ENCODE measurements around the gene TMEM98.

Gene TMEM98

DNA sequence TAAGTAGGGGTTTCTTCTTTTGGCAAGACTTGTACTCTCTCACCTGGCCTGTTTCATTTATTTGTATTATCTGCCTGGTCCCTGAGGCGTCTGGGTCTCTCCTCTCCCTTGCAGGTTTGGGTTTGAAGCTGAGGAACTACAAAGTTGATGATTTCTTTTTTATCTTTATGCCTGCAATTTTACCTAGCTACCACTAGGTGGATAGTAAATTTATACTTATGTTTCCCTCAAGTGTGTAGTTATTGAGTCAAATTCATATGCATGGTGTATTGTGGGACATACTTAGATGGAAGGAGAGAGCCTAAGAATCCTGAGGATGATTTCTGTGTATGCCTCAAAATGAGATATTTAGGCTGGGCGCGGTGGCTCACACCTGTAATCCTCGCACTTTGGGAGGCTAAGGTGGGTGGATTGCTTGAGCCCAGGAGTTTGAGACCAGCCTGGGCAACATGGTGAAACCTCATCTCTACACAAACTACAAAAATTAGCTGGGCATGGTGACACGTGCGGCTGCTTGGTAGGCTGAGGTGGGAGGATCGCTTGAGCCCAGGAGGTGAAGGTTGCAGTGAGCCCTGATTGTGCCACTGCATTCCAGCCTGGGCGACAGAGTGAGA, 13.6 kb downstream of the TMEM98 start:
- H2AFZ ChIP-seq (ENCODE audit: low read length): no peak overlapping the region
- H3K79me2 ChIP-seq (ENCODE audit: insufficient read depth, low read length): no peaks in the 10 kb centered on the region
- H3K4me3 ChIP-seq (ENCODE audit: low read length, poor library complexity, severe bottlenecking): no peak overlapping the region
- no peaks in the 10 kb centered on the region for H3K27me3 ChIP-seq (ENCODE audit: insufficient read depth, low read length, poor library complexity, severe bottlenecking)
- 0 out of 2 replicates have a peak, but pooled peaks cover 4% of the 10 kb centered on the region for H3K9me3 ChIP-seq (ENCODE audit: insufficient read depth, low read depth, low read length)
- no peaks in the 10 kb centered on the region for H4K20me1 ChIP-seq (ENCODE audit: insufficient read depth, low read length, poor library complexity, severe bottlenecking)
- peak; percentile 36 for TF ChIP-seq CTCF (conservative IDR thresholded peaks at IDR 0.05; ENCODE audit: low read length)
- TF ChIP-seq EZH2phosphoT487 (IDR thresholded peaks at IDR 0.05; ENCODE audit: borderline replicate concordance): no peak
- no peaks in the 10 kb centered on the region for H3K9me2 ChIP-seq (replicated peaks; ENCODE audit: low read depth, low read length)
- H3K9ac ChIP-seq (ENCODE audit: low read depth, low read length, poor library complexity, severe bottlenecking): no peak overlapping the region
- H3K4me1 ChIP-seq (ENCODE audit: insufficient read depth, low read length, poor library complexity, severe bottlenecking): no peaks in the 10 kb centered on the region
- no peaks in the 10 kb centered on the region for H3F3A ChIP-seq (ENCODE audit: low read depth)
- H3K4me2 ChIP-seq (ENCODE audit: low read depth, low read length, poor library complexity, severe bottlenecking): no peak overlapping the region
- no peaks in the 10 kb centered on the region for H3K36me3 ChIP-seq (ENCODE audit: insufficient read depth, low read length)

- Histone ChIP-seq H4K20me1 (ENCODE audit: insufficient read depth, low read length, poor library complexity, severe bottlenecking) (no peaks in the 10 kb centered on the region), H3K36me3 (ENCODE audit: insufficient read depth, low read length) (no peaks in the 10 kb centered on the region), H3K79me2 (ENCODE audit: insufficient read depth, low read length) (no peaks in the 10 kb centered on the region), H3K9me3 (ENCODE audit: insufficient read depth, low read depth, low read length) (0 out of 2 replicates have a peak, but pooled peaks cover 4% of the 10 kb centered on the region), H3K4me3 (ENCODE audit: low read length, poor library complexity, severe bottlenecking) (no peak overlapping the region), H3K27me3 (ENCODE audit: insufficient read depth, low read length, poor library complexity, severe bottlenecking) (no peaks in the 10 kb centered on the region), H3K4me1 (ENCODE audit: insufficient read depth, low read length, poor library complexity, severe bottlenecking) (no peaks in the 10 kb centered on the region), H2AFZ (ENCODE audit: low read length) (no peak overlapping the region), H3F3A (ENCODE audit: low read depth) (no peaks in the 10 kb centered on the region), H3K9me2 (replicated peaks; ENCODE audit: low read depth, low read length) (no peaks in the 10 kb centered on the region), H3K4me2 (ENCODE audit: low read depth, low read length, poor library complexity, severe bottlenecking) (no peak overlapping the region), H3K9ac (ENCODE audit: low read depth, low read length, poor library complexity, severe bottlenecking) (no peak overlapping the region)
- no peak for TF ChIP-seq EZH2phosphoT487 (IDR thresholded peaks at IDR 0.05; ENCODE audit: borderline replicate concordance)
These were observed 15.3 kb downstream of the TMEM98 start for GRCh38 chr17:32943206-32943605.

GRCh38 chr17:32943647-32944191, 15.8 kb downstream of the TMEM98 start:
- H3K27me3 ChIP-seq (ENCODE audit: insufficient read depth, low read length, poor library complexity, severe bottlenecking): no peaks in the 10 kb centered on the region
- 0 out of 2 replicates have a peak, but pooled peaks cover 4% of the 10 kb centered on the region for H3K9me3 ChIP-seq (ENCODE audit: insufficient read depth, low read depth, low read length)
- H3K4me2 ChIP-seq (ENCODE audit: low read depth, low read length, poor library complexity, severe bottlenecking): no peak overlapping the region
- no peaks in the 10 kb centered on the region for H3F3A ChIP-seq (ENCODE audit: low read depth)
- H3K9ac ChIP-seq (ENCODE audit: low read depth, low read length, poor library complexity, severe bottlenecking): no peak overlapping the region
- H3K4me3 ChIP-seq (ENCODE audit: low read length, poor library complexity, severe bottlenecking): no peak overlapping the region
- no peaks in the 10 kb centered on the region for H3K9me2 ChIP-seq (replicated peaks; ENCODE audit: low read depth, low read length)
- H3K36me3 ChIP-seq (ENCODE audit: insufficient read depth, low read length): no peaks in the 10 kb centered on the region
- H4K20me1 ChIP-seq (ENCODE audit: insufficient read depth, low read length, poor library complexity, severe bottlenecking): no peaks in the 10 kb centered on the region
- H3K4me1 ChIP-seq (ENCODE audit: insufficient read depth, low read length, poor library complexity, severe bottlenecking): no peaks in the 10 kb centered on the region
- no peak for TF ChIP-seq CTCF (conservative IDR thresholded peaks at IDR 0.05; ENCODE audit: low read length)
- no peak for TF ChIP-seq EZH2phosphoT487 (IDR thresholded peaks at IDR 0.05; ENCODE audit: borderline replicate concordance)
- H3K79me2 ChIP-seq (ENCODE audit: insufficient read depth, low read length): no peaks in the 10 kb centered on the region
- H2AFZ ChIP-seq (ENCODE audit: low read length): no peak overlapping the region

Measured in Loucy (cell line).